Activated T-cell treated with anti-CD3 and anti-CD28 coated beads for 1 hour (primary cell): ENCODE results near the gene ERC1.

ENCODE experiments used
- DNase-seq: peaks from one replicate; pipeline ENCODE4 v3.0.0-alpha.2; 2020; ENCODE audit warnings: low read depth

The ERC1 gene

DNA sequence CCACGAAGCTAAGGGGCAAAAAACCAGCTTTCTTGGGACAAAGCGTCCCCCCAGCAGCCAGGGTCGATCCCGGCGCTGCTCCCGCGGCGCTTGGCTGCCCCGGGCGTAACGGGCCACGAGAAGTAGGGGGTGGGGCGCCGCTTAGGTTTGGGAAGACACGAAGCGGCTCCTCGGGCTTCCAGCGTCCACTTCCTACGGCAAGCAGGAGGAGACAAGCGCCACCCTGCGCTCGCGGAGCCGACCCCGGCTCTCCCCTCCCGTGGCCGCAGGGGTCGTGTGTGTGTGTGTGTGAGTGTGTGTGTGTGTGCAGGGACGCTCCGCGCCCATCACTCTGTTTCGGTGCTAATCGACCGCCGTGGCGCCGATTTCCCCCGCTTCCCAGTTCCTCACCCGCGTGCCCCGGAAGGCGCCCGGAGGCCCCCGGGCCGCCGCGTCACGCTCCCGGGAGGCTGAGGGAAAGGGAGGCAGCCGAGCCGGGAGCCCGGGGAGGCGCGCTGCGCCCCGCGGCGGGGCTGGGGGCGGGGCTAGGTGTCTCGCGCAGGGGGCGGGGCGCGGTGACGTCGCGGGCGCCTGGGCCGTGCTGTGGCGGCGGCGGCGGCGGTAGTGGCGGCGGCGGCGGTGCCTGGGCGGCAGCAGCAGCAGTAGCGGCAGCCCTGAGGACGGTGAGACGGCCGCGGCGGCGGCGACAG, at the start of gene ERC1:
Gene ERC1, plus strand, starts transcription at position 563 of the 689 bp plus-strand sequence. CDS start 36,681 bp downstream, outside the sequence.
- peak; percentile 77 for DNase-seq

DNA sequence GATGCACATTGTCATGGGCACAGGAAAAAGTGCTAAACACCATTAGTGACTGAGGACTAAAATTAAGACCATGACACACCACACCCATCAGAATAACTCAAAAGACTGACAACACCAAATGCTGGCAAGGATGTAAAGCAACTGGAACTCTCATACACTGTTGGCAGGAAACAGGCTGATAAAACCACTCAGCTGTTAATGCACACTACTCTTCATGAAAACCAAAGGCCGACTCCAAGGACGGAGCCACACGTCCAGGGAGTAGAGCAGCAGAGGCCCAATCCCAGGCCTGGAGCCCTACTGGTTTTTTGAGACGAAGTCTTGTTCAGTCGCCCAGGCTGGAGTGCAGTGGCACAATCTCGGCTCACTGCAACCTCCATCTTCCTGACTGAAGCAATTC, 48.0 kb upstream of the ERC1 start:
- DNase-seq, result no peak

GRCh38 chr12:944211-944610, 46.8 kb upstream of the ERC1 start:
- no peak for DNase-seq

DNA sequence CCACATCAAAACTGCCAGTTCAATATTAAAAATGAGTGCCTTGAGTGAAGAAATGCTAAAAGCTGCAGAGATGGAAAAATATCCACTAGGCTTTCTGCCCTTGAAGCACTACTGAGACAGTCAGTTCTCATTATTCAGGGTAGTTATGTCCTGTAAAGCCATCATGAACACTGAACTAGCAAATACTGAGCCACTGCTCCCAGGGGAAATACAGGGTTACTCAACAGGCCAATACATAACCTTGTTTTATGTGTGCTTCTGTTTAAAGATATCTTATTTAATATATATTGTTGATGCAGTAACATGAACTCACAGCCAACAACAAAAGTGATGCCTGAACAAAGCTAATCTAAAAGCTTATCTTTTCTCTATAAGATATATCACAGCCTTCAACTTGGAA, 44.8 kb upstream of the ERC1 start:
- no peak for DNase-seq

DNA sequence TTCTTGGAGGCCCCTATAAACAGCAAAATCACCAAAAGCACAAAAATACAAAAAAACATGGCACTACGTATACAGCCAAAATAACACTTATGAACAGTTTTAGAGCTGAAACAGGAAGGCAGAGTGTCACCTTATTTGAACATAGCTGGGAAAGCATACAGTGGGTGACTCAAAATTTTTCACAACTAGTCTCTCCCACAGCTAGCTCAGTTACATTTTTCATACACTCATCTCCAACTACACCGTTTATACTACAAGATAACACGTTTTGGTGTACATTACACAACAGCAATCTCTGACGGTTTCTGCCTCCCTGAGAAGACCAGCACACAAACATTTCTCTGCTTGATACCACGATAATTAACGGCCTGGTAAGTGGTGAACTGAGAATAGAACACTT, 44.4 kb upstream of the ERC1 start:
- DNase-seq, result no peak

DNA sequence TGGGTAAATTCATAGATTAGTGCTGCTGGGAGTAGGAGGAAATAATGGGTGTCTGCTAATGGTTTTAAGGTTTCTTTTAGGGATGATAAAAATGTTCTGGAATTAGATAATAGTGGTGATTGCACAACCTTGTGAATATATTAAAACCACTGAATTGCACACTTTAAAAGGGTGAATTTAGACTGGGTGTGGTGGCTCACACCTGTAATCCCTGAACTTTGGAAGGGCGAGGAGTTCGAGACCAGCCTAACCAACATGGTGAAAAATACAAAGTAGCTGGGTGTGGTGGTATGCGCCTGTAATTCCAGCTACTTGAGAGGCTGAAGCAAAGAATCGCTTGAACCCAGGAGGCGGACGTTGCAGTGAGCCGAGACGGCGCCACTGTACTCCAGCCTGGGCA, 42.8 kb upstream of the ERC1 start:
- DNase-seq, result no peak

- DNase-seq, result peak; percentile 98
Measured at GRCh38 chr12:949453-950191, 41.4 kb upstream of the ERC1 start, which contains the start of gene RAD52. Gene RAD52 (minus strand): TSS chr12:949694. CDS start chr12:933058, 16,636 bp downstream.

DNA sequence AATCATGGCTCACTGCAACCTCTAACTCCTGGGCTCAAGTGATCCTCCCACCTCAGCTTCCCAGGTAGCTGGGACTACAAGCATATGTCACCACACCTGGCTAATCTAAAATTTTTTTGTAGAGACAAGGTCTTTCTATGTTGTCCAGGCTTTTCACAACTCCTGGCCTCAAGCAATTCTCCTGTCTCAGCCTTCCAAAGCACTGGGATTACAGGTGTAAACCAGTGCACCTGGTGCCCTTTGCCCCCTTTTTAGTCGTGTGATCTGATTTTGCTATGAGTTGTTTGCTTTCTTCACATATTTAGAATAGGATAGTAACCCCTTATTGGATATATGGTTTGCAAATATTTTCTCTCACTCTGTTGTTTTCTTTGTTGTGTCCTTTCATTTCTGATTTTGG, 39.8 kb upstream of the ERC1 start:
- no peak for DNase-seq

- DNase-seq, result no peak
Measured at GRCh38 chr12:953776-954175, 37.2 kb upstream of the ERC1 start.

GRCh38 chr12:954741-955140, 36.3 kb upstream of the ERC1 start:
- DNase-seq, result no peak

DNA sequence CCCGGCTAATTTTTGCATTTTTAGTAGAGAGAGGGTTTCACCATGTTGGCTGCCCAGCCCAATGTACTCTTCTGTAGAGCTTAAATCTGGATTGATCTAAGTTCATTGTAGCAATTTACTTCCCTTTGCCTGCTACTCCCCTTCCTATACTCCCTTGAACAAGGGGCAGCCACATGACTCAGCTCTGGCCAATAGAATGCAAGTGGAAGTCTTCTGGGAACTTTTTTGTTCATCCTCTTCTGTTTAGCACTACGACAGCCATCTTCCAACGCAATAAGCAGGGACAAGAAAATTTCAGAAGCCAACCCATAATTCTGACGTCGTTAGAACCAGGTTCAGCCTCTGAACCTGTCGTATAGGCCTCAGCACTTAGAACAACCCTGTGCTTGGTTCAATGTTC, 35.1 kb upstream of the ERC1 start:
- no peak for DNase-seq

DNA sequence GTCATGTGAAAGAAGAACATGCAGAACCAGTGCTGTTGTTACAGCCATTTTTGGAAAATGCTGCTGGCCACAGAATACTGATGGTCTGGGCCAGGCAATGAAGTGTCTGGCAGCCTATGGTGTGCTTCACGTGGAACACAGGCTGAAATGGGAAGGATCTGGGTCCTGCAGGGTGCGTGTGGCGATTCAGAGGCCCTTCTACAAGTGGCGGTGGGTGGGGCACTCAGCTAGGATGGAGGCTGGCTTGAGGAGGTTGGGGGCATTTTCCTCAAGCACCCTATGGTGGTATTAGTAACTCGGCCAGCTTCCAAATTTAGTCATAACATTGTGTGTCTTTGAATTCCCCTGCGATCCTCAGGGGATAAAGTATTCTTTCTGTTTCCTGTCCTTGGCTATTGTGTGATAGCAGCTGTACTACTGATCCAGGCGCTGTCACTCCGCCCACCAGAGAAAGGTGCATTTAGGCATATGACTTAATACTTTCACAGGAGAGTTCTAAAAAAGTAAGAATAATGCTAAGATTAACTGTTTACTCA, 32.4 kb upstream of the ERC1 start:
- DNase-seq, result no peak

GRCh38 chr12:966724-967123, 24.3 kb upstream of the ERC1 start:
- DNase-seq, result no peak

GRCh38 chr12:967641-968040, 23.4 kb upstream of the ERC1 start:
- no peak for DNase-seq

DNA sequence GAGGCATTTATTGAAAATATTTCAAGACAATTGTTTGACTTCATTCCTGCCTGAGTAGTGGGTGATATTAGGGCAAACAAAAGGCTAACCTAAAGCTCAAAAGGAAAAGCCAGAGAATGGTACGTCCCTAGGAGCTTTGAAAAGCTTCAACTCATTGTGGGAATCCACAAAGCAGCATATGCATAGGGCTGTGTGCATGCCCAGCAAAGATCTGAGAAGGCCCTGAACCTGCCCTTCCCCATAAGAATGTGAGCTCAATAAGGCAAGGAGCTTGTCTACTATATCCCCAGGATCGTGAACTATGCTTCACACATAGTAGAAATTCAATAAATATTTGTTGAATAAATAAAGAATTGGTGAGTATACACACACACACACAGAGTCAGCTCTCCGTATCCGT, 22.5 kb upstream of the ERC1 start:
- DNase-seq, result no peak

DNA sequence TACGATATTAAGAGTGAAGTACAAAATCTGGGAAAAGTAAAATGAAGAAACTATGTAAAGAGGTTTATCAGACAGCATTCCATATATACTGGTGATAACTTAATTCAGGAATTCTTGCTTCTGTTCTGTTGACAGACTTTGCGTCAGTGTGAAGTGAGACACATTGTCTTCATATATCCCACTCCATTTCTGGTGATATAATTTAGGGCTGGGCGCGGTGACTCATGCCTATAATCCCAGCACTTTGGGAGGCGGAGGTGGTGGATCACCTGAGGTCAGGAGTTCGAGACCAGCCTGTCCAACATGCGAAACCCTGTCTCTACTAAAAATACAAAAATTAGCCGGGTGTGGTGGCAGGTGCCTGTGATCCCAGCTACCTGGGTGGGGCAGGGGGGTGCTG, 21.2 kb upstream of the ERC1 start:
- no peak for DNase-seq

- DNase-seq, result no peak
Measured at GRCh38 chr12:971991-972390, 19.0 kb upstream of the ERC1 start.

GRCh38 chr12:974271-974862, 16.7 kb upstream of the ERC1 start:
- no peak for DNase-seq

DNA sequence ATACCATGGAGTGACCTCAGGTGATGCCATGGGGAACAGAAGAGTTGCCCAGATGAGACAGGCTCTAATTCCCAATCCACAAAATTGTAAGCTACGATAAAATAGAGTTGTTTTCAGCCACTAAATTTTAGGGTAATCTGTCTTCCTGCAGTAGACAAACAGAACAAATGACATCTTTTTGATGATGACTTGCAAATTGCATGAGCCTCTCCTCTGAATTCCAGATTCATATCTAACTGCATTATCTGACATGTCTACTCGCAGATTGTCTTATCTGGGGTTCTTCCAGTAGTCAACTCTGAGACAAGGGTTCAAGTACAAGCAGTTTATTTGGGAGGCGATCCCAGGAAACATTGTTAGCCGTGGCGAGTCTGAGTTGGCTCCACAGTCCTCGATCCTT, 14.4 kb upstream of the ERC1 start:
- no peak for DNase-seq

- no peak for DNase-seq
Measured at GRCh38 chr12:977156-977555, 13.9 kb upstream of the ERC1 start.

DNA sequence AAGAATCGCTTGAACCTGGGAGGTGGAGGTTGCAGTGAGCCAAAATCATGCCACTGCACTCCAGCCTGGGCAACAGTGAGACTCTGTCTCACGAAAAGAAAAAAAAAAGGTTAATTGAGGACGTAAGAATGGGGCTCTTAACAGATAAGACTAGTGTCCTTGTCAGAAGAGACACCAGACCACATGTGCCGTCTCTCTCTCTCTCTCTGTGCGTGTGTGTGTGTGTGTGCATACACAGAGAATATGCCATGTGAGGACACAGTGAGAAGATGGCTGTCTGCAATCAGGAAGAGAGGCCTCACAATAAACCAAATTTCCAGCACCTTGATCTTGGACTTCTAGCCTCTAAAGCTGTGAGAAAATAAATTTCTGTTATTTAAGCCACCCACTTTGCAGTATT, 11.7 kb upstream of the ERC1 start:
- no peak for DNase-seq

DNA sequence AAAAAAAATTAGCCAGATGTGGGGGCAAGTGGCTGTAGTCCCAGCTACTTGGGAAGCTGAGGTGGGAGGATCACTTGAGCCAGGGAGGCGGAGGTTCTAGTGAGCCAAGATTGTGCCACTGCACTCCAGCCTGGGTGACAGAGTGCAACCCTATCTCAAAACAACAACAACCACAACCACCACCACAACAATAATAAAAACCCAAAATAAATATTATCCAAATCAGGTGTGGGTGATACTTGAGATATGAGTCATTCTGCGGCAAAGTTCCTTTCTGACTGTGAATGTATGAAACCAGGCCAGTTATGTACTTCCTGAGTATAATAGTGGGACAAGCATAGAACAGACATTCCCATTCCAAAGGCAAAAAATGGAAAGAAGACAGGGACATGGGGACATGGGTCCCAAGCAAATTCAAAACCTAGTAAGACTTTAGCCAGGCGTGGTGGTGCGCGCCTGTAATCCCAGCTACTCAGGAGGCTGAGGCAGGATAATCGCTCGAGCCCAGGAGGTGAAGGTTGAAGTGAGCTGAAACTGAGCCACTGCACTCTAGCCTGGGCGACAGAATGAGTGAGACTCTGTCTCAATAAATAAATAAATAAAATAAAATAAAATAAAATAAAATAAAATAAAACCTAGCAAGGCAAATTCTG, 9.7 kb upstream of the ERC1 start:
- no peak for DNase-seq

DNA sequence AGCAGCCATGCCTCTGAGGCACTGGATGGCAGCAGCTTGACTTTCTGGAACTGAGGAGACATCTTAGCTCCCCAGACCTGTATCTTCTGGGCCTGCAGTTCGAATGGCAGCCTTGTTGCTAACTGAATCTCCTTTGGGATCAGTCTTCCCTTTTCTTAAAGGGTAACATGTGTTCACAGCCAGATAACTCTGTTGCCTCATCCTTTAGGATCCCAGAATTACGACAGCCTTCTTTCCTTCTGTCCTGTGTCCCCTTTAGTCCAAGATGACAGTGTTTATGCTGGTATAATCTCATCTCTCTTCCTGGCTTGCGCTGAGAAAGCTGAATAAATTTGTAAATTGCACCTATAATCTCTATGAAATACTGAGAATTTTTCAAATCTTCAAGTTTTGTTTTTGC, 9.1 kb upstream of the ERC1 start:
- no peak for DNase-seq
